HG03469 (cell line): ENCODE results near the gene CKM.

ENCODE experiments used
- ATAC-seq: cut with Tn5 transposase; IDR thresholded peaks from one replicate; pipeline ENCODE4 v1.9.1; 2021; ENCODE audit warnings: mild to moderate bottlenecking, moderate library complexity, moderate number of reproducible peaks; ENCODE audit not compliant: unreplicated experiment

The CKM gene

DNA sequence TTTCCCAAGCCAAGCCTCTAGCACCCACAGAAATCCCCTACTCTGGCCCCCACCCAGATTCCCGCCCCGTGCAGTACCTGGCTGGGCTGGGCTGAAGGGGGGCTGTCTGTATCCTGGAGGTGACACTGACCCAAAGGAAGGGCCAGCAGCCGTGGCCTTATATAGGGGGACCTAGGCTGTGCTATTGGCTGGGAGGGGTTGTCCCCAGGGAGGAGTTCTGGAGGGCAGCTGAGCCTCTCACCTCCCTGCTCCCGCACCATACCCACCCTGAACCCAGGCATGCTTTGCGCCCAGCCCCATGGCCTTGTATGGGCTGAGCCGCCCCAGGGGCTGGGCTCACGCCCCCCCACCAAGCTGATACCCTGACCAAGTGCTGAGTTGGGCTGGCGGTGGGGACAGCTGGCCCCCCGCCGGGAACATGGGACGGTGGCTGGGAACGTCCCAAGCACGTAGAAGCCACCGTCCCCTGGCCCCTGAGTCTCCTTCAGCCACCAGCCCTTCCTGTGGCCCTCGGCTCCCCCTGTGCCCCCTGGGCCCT is at the start of gene CKM:
Gene CKM (minus strand): TSS at position 132 of the 538 bp plus-strand sequence. CDS start 3,162 bp downstream, outside the sequence.
- ATAC-seq = no peak

DNA sequence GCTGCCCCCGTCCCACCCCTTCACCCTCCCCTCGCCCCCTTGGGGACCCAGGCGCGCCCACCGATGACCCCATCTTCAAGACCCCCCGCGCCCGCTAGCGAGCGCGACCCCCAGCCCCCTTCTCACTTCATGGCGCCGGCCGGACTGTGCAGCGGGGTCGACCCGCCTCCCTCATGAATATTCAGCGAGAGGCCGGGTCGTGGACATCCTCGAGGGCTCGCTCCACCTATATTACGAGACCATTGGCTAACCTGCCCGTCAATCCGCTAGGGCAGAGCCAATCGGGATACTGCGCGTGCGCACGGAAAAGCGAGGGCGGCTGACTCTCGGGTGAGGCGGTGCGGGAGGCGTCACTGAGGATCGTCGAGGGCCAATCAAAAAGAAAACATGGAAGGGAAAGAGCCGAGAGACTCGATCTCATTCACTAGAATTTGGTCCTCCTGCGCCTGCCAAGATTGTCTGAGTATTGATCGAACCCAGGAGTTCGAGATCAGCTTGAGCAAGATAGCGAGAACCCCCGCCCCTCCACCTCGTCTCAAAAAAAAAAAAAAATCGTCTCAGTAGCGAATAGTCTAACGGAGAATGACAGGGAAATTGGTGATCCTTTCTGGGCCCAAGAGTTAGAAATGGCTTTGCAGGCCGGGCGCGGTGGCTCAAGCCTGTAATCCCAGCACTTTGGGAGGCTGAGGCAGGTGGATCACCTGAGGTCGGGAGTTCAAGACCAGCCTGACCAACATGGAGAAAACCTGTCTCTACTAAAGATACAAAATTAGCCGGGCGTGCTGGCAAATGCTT is 47.9 kb upstream of the CKM start, which contains the start of gene ERCC2:
Gene ERCC2 (minus strand): TSS at position 164 of the 795 bp plus-strand sequence. CDS start 33 bp downstream, at position 131.
- ATAC-seq = peak; percentile 92

DNA sequence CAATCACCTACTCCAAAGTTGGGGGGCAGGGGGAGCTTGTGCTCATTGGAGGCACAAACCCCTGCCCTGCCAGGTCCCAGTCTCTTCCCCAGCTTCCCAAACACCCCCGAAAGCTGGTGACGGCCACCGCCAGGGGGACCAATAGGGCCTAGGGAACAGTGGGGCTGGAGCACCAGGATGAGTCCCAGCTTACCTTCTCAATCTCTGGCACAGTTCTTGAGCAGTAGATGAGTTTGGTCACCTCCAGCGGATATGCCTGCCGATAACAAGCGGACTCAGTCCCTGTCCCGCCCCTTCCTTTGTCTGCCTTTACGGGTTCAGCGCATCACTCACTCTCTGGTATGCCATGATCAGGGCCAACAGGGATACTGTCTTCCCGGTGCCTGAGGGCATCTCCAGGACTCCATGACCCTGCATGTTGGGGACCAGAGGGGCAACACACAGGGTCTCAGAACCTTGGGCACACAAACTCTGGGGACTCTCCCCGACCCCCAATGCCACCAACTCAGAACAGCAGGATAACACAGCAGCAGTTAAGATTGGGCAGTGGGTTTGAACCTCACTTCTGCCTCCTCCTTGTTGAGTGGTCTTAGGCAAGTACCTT is 46.2 kb upstream of the CKM start:
- no peak for ATAC-seq

DNA sequence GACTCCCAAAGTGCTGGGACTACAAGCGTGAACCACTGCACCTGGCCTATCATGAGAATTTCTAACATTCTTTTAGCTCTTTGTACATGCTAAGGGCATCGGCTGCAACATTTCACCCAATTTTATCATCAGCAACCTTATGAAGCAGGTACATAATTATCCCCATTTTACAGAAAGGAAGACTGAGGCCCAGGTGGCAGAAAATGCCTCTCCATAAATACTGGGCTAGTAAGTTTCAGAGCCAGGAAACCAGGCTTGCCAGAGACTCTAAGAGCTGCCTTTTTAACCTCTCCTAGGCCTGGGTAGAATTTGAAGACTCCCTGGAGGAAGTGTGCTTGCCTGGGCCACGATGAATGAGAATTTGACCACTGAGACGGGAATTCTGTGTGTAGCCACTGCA is 45.5 kb upstream of the CKM start:
- no peak for ATAC-seq

DNA sequence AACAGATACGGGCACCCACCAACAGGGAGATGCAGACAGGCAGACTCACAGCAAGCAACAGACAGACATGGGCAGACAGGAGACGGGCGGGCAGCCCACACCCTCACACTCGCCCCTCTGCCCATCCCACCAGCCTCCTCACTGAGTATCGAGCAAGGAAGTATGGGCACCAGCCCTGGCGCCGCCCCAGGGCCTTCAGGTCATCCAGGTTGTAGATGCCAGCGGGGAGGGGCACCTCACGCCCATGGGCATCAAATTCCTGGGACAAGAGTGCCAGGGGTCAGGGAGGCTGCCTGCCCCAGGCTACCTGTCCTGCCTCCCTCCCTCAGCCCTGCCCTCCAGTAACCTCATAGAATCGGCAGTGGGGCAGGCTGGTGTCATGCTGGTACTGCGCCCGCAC is 42.0 kb upstream of the CKM start:
- no peak for ATAC-seq

DNA sequence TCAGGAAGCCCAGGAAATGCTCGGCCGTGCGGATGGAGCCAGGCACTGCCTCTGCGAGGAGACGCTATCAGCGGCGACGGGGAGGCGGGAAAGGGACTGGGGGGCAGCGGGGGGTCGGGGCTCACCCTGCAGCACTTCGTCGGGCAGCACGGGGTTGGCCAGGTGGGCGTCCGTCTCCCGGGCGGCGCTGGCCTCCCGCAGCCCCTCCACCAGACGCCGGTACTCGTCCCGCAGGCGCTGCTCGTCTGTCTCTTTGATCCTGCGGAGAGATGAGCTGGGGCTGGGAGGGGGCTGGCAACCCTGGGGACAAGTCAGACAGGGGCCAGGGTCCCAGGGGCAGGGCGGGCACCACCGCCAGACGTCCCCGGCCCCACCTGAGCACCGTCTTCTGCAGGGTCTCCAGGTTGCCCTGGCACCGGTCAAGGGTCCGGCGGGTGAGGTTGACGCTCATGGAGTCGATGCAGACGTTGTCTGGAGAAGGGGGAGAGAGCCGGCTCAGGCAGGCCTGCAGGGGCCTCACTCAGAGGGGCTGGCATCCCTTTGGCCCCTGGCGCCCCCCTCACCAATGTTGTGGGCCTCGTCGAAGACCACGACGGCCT is 41.3 kb upstream of the CKM start:
- ATAC-seq = no peak

DNA sequence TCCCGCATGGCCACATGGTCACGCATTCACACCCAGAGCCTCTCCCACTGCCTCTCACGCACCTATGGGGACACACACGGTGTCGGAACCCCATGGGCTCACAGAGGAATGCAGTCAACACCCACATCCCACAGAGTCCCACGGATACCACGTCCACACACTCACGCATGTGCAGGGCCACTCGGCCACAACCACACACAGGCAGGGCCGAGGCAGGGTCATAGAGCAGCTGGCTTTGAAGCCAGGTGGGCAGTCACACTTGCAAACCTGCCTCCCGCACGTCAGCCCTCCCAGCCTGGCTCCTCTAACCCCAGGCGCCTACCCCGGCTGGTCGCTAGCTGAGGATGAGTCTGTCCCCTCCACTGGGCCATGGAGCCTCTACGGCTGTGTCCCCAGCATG is 39.6 kb upstream of the CKM start:
- no peak for ATAC-seq

DNA sequence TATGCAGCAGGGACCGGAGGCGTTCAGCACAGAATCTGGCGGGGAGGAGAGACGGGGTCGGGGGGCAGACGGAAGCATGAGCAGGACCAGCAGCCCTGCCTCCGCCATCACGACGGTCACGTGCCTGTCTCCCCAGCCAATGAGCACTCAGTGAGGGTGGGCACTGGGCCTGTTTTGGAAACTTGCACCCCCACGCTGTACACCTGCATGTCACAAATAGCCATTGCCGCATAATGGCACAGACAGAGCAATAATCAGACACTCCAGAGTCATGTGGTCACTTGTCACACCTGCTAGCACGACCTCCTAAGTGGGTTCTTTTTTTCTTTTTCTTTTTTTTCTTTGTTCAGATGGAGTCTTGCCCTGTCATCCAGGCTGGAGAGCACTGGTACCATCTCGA is 38.9 kb upstream of the CKM start:
- no peak for ATAC-seq

DNA sequence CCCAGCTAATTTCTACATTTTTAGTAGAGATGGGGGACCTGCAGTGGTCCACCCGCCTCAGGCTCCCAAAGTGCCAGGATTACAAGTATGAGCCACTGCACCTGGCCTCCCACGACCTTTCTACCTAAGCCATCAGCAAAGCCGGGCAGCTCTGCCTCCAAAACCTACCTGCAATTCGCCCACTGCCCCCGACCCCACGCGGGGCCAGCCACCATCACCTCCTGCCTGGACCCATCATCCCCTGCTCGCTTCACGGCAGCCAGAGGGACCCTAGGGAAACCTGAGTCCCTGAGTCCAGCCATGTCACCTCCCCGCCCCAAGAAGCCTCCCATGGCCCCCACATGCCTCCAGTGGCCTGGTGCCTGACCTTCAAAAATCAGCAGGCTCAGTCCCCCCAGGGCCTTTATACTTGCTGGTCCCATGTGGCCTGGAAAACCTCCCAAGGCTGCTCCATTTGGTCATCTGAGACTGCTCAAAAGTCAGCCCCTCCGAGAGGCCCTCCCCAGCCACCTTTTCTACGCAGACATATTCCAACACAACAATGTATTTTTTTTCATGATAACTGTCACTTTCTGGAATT is 35.6 kb upstream of the CKM start:
- no peak for ATAC-seq

DNA sequence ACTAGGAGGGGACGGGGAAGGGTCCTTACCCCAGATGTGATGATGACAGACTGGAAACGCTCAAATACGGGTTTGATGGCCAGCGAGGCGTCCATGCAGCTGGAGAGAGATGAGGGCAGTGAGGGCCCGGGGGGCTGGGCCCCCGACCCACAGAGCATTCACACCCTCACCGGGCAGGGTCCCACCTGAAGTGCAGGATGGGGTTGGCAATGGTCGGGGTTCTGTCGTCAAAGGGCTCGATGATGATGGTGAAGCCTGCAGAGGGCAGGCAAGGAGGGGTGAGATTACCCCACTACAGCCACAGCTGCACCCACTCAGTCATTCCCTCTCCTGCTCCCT is 34.7 kb upstream of the CKM start:
- ATAC-seq = no peak

DNA sequence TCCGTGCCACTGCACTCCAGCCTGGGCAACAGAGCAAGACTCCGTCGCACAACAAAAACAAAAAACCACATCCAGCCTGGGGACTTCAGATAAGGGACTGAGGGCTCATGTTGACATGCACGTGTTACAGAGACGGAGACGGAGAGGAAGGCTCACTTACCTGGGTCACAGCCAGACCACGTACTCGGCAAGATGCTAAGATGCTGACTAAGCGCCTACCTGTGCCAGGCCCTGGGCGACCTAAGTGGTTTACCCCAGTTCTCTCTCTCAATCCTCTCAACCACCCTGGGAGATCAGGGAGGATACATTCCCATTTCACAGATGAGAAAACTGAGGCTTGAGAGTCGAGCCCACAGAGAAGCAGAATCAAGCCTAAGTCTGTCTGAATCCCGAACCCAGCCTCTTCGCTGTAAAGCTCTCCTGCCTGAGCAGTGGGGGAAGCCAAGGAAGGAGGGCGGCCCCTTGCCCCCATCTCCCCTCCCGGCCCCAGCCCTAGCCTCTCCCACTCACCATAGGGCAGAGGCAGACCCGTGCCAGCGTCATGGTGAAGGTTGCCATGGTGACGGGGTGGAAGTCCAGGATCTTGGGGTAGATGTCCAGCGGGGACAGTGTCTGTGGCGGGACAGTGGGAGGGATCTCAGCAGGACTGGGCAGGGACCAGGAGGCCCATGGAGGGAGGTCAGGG is 34.2 kb upstream of the CKM start:
- ATAC-seq = no peak

DNA sequence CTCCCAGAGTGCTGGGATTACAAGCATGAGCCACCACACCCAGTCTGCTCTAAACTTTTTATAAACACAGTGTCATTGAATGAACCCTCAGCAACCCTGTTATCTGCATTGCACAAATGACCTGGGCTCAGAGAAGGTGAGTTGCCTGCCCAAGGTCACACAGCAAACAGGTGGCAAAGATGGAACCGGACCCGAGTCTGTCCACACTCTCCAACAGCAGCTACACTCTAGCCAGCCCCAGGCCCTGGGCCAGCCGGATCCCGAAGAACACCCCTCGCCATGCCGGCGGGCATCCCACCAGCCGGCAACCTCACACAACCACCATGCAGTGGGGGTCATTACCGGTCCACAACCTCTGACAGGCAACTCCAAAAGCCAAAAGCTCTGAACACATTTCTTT is 33.2 kb upstream of the CKM start:
- no peak for ATAC-seq

DNA sequence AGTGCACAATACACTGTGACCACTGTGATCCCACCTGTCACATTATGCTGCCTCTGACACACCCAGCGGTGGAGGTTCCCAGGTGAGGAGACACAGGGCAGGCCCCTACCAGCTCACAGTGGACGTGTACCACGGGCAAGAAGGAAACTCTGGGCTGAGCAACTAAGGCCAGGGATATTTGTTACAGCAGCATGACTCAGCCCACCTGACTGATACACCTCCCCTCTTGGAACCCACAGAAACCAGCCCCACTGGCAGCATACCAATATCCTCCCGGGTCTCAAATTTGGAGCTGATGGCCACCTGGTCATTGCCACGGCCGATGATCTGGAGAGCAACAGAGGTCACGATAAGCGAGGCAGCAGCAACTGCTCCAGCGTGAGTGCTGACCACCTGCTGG is 32.7 kb upstream of the CKM start:
- ATAC-seq = no peak

DNA sequence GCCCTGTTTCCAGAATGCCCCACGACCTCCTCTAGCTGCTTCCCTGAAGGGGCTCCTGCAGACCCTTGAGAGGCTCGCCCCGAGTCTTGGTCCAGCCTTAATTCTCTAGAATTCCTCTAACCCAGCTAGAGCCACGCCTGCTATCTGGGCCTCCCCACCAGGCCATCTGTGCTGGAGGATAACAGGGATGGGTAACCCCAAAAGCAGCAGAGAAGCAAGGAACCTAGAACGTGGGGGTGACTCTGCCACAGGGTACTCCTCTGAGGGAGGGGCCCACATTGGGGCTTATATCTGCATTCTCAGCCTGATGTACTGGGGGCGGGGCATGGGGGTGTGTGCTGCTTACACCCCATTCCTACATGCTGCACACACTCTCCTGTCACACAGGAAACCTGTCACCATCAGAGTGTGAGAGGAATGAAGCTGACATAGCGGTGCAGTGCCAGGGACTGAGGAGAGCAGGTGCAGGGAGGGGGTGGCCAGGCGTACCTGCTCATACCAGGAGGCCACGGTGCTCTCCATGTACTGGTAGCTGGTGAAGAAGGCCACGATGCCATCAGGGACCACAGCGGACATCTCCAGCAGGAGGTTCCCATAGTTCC is 31.7 kb upstream of the CKM start:
- ATAC-seq = no peak

DNA sequence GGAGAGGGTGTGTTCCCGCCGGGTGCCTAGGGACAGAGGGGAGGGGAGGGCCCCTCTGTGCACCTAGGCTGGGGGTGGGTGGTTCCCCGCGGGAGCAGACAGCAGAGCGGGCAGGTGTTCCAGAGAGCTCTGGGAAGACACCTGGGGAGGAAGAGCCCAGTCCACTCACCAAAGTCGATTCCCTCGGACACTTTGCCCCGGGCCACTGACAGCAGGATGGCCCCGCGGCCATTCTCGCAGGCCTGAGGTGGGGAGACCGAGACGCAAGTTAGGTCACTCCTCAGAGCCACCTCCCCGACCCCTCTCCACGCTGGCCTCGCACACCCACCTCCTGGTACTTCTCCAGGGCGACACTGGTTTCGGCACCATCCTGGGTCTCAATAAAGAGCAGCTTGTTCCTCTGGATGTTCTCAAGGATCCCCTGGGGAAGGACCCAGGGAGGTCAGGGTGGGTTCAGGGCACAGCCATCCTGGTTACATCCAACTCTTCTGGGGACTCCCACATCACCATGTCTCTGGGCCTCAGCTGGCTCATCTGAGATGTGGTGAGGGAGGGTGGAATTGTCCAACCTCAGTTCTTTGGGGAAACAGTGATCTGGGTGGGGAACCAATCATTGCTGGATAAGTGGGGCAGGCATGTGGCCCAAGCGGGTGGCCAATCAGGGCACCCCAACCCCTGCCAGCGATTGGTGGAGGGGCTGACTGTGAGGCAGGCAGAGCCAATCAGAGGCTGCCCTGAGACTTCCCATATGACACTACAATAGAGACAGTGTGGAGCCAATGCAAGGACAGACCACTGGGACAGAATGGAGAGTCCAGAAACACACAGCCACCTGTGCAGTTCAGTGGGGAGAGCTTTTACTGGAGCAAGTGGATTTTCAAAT is 30.5 kb upstream of the CKM start:
- ATAC-seq = no peak

DNA sequence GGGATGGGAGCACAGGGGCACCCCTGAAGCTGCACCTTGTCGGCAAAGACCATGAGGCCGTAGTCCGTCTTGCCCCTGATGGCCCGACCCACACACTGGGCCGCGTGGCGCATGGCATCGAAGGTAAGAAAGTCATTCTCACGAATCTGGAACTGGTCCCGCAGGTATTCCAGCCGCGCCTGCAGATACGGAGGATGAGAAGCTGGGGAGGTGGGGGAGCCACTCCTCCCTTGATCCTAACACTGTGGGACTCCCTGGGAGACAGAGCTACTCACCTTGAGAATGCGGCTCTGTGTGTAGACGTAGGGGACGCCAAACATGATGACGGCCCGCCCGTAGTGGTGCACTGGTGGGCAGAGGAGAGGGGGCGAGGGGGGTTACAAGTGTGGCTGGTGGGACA is 29.8 kb upstream of the CKM start:
- ATAC-seq = no peak

DNA sequence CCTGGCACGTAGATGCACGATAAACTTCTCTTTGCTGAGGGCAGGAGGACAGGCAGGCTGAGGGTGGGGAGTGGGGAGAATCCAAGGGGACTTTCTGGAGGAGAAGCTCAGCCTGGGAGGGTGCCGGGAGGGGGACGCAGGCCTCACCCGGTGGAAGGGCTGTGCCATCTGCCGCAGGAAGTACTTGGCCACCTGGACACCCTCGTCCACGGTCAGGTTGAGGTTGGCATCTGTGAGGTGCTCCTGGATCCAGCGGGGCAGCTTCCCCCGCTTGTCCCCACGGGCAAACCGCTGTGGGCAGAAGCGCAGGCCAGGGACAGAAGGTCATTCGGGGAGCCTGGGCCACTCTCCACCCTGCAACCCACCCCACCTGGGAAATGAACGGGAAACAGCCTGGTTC is 29.4 kb upstream of the CKM start:
- ATAC-seq = no peak

DNA sequence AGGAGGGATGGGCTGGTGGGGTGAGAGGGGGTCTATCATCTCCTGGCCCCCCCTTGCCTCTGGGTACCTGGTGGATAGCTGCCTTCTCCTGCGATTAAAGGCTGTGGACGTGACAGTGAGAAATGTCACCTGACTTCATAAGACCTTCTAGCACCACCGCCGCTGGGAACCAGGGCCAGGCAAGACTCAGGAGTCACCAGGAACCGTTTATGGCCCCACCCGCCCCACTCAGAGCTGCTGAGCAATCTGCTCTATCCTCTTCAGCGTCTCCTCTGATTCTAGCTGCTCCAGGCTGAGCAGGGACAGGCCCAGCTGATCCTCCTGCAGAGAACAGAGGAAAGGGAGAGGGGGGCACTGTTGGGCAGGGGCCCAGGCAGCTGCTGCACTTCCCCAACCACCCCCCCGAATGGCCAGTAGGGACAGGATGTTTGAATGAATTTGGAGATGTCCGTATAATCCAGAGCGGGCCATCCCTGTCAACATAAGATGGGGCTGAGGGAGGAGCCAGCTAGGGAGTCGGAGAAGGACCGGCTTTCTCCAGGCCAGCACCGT is 28.8 kb upstream of the CKM start:
- no peak for ATAC-seq

DNA sequence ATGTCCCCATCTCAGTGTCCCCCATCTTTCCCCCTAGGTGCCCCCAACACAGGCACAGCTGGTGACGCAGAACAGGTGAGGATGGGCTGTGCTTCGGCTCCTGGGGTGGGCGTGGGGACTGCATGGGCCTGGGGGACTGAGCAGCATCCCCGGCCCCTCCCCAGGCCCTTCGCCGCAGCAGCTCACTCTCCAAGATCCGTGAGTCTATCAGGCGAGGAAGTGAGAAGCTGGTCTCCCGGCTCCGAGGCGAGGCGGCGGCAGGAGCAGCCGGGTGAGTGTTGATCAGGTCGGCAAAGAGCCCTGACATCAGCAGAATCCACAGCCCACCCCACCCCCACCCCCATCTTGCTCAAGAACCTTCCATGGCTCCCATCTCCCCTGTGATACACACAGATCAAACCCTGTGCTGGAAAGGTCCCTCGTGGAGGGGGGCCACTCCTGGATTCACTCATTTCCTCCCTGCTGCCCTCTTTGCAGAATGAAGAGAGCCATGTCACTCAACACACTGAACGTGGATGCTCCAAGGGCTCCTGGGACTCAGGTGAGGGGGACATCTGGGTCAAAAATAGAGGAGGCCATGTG is 27.9 kb upstream of the CKM start:
- ATAC-seq = no peak
